Measurements from ENCODE around the gene MOV10L1. TPM values are rescaled to one million over a fixed set of nuclear protein-coding genes. Genes with fewer than 3 reads are reported as not detected.

The MOV10L1 gene
- total and polyA plus RNA-seq, 9 donors: 0.94 to 6.3 (median 2.0) TPM

DNA sequence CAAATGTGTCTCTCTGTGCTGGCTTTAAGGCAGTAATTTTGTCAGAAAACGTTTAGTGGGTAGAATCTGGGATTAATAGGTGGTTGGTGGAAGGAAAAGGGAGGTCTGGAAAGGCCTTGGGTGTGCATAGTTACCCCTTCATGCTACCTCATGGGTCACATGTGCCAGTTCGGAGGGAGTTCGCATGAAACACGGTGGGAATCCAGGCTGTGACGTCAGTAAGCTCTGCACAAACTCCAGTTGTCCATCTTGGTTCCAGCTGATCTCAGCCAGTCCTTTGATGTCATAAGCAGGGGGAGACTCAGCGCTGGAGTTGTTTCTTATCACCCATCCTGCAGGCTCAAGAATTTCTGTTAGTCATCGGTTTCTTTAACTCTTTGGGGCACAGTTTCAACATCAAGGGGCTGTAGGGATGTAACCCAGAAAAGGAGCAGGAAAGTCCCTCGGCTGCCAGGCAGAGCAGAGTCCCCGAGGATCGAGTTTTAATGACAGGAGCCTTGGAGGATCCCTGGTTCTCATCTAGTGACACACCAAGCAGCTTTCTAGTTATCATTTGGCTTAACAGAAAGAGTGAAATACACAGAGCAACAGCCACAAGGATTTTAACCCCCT is 28.9 kb downstream of the MOV10L1 start:
- H3K27me3 ChIP-seq: no peaks in the 10 kb centered on the region
- intact Hi-C loops (cut with DNase I): loop anchor here in 1 of 4 donors (10.0 kb wide), 1 partner anchor 194 kb away; no protein-coding TSS in a partner anchor
- peak; percentile 75 to 90 (median 82) for DNase-seq
- WGBS, 3 donors: 7 to 12% (median 8%) methylated on average over 10 of the region's 10 CpGs
- no peak for TF ChIP-seq POLR2A (IDR thresholded peaks at IDR 0.05)
- no peak for TF ChIP-seq EP300 (IDR thresholded peaks at IDR 0.05)
- TF ChIP-seq, protein P1, sequence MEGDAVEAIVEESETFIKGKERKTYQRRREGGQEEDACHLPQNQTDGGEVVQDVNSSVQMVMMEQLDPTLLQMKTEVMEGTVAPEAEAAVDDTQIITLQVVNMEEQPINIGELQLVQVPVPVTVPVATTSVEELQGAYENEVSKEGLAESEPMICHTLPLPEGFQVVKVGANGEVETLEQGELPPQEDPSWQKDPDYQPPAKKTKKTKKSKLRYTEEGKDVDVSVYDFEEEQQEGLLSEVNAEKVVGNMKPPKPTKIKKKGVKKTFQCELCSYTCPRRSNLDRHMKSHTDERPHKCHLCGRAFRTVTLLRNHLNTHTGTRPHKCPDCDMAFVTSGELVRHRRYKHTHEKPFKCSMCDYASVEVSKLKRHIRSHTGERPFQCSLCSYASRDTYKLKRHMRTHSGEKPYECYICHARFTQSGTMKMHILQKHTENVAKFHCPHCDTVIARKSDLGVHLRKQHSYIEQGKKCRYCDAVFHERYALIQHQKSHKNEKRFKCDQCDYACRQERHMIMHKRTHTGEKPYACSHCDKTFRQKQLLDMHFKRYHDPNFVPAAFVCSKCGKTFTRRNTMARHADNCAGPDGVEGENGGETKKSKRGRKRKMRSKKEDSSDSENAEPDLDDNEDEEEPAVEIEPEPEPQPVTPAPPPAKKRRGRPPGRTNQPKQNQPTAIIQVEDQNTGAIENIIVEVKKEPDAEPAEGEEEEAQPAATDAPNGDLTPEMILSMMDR (IDR thresholded peaks at IDR 0.05): no peak
- H3K36me3 ChIP-seq: no peaks in the 10 kb centered on the region
- H3K4me3 ChIP-seq: no peak overlapping the region
- peaks cover 12% of the 10 kb centered on the region for H3K4me1 ChIP-seq (ENCODE audit: insufficient read depth)
- peak overlapping the region; percentile 23 to 56 for H3K27ac ChIP-seq
- no peaks in the 10 kb centered on the region for H3K9me3 ChIP-seq

DNA sequence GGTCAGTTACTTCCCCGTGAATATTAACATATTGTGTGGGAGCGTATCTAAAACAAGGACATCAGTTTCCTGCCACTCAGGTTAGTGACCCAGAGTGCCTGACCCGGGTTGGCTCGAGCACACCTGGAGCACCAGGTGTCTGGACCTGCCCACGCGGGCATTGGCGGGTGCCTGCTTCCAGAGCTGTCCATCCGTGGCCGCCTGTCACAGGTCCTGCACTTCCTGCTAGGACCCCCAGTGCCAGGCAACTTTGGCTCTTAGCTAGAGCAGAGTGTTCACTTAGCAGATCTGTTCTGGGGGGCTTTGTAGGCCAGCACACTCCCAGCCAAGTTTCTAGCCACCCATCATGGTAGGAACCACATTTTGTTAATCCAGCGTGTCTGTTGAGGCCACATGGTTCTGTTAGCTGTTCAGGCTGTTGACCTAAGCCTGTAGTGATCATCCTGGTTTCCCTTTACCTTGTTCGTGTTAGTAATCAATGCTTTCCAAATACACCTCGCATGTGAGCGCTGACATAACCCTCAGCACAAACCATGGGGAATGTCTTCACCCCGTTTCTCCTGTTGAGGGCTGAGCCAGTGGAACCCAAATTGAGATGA is 29.5 kb downstream of the MOV10L1 start:
- Histone ChIP-seq H3K27me3 (no peaks in the 10 kb centered on the region), H3K27ac (peak overlapping the region; percentile 23 to 44), H3K4me1 (ENCODE audit: insufficient read depth) (peaks cover 12% of the 10 kb centered on the region), H3K36me3 (no peaks in the 10 kb centered on the region), H3K4me3 (no peak overlapping the region), H3K9me3 (no peaks in the 10 kb centered on the region)
- TF ChIP-seq POLR2A (IDR thresholded peaks at IDR 0.05) (no peak), EP300 (IDR thresholded peaks at IDR 0.05) (no peak)
- TF ChIP-seq, protein P1 (IDR thresholded peaks at IDR 0.05): no peak
- 57 to 65% (median 58%) methylated on average over 14 of the region's 14 CpGs for WGBS, 3 donors
- intact Hi-C loops (cut with DNase I): loop anchor here in 1 of 4 donors (10.0 kb wide), 1 partner anchor 194 kb away; no protein-coding TSS in a partner anchor
- DNase-seq: peak in 2 of 5 donors; percentile 46 to 47

DNA sequence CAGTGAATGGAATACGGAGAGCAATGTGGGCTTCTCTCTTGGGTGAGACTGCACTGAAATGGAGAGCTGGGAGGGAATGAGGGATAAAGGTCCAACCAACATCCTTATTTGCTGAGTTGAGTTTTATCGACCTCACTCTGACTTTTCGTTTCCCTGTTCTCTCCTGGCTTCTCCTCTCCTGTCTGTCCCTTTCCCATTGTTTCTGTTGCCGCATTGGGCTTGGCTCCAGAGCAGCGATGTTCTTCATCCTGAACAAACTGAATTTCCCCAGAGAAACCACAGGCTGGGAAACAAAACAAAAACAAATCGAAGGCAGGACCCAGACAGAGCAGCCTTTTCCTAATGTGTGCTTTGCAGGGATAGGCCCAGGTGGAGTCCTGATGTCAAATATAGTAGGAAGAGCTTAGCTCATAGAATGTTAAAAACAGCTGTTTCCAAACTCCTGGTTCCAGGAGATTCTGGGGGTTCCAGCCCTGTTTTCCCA is 30.0 kb downstream of the MOV10L1 start:
- WGBS, 3 donors: 14 to 23% (median 17%) methylated on average over 6 of the region's 6 CpGs
- Histone ChIP-seq H3K4me1 (ENCODE audit: insufficient read depth) (peaks cover 12% of the 10 kb centered on the region), H3K4me3 (no peak overlapping the region), H3K9me3 (no peaks in the 10 kb centered on the region), H3K36me3 (no peaks in the 10 kb centered on the region), H3K27ac (peak overlapping the region; percentile 23 to 44), H3K27me3 (no peaks in the 10 kb centered on the region)
- peak in 3 of 5 donors; percentile 48 to 74 (median 52) for DNase-seq
- no peak for TF ChIP-seq POLR2A (IDR thresholded peaks at IDR 0.05)
- TF ChIP-seq, protein P1 (IDR thresholded peaks at IDR 0.05): no peak
- TF ChIP-seq EP300 (IDR thresholded peaks at IDR 0.05): no peak
- intact Hi-C loops (cut with DNase I): loop anchor here in 1 of 4 donors (10.0 kb wide), 1 partner anchor 195 kb away; no protein-coding TSS in a partner anchor

DNA sequence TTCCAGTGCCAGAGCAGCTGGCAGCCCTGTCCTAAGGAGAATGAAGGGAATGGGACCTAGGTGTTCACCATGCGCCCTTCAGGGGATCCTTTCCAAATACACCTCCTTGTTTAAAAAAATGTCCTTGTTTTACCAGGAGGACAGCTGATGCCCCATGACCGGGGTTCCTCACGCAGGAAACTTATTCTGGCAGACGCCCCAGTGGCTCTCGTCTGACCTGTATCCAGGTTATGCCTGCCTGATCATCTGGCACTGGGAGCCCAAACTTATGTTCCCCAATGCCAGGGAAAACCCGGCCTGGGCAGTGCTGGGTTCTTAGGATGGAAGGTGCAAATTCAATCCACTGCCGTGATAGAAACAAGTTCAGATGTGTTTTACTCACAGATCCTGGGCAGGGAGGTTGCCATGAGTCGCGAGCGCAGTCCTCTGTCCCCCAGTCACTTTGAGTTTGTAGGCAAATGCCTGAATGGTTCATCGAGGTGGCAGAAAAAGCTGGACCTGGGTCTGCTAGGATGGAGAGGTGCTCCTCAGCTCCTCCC is 31.5 kb downstream of the MOV10L1 start:
- intact Hi-C loops (cut with DNase I): no loop called here
- TF ChIP-seq, protein P1 (IDR thresholded peaks at IDR 0.05): no peak
- TF ChIP-seq EP300 (IDR thresholded peaks at IDR 0.05): no peak
- no peak for TF ChIP-seq POLR2A (IDR thresholded peaks at IDR 0.05)
- Histone ChIP-seq H3K36me3 (no peaks in the 10 kb centered on the region), H3K9me3 (no peaks in the 10 kb centered on the region), H3K27me3 (no peaks in the 10 kb centered on the region), H3K27ac (no peak overlapping the region), H3K4me3 (no peak overlapping the region), H3K4me1 (ENCODE audit: insufficient read depth) (peaks cover 10% of the 10 kb centered on the region)
- 85 to 88% (median 85%) methylated on average over 11 of the region's 11 CpGs for whole genome bisulfite sequencing, 3 donors
- no peak for DNase-seq
